GM19372 (cell line): Measurements from ENCODE around the gene TBC1D3K.
"Not testable (repeated sequence)": the region's sequence is repeated elsewhere in the genome, so short reads cannot be mapped to it uniquely, and the experiment has no call there.

ENCODE experiments used
- ATAC-seq: cut with Tn5 transposase; IDR thresholded peaks from one replicate; pipeline ENCODE4 v1.9.1; 2021; ENCODE audit warnings: mild to moderate bottlenecking, low read depth, moderate library complexity; ENCODE audit not compliant: unreplicated experiment

TBC1D3K gene

GRCh38 chr17:37924115-37924514 is at the start of gene TBC1D3K:
TSS of gene TBC1D3K (plus strand) at chr17:37924415. CDS start at chr17:37926000, 1,585 bp downstream.
- ATAC-seq, result not testable (repeated sequence)

- ATAC-seq, result no peak
Observed at GRCh38 chr17:37884516-37884915, 39.7 kb upstream of the TBC1D3K start.

GRCh38 chr17:37885136-37885535 is 39.1 kb upstream of the TBC1D3K start:
- ATAC-seq, result no peak

GRCh38 chr17:37888881-37889280 is 35.3 kb upstream of the TBC1D3K start:
- ATAC-seq, result no peak

GRCh38 chr17:37896961-37897360 is 27.3 kb upstream of the TBC1D3K start:
- not testable (repeated sequence) for ATAC-seq
